Heart right ventricle (tissue), 16 donors: Measurements from ENCODE around the gene SUMO3. TPM values are rescaled to one million over a fixed set of nuclear protein-coding genes. Genes with fewer than 3 reads are reported as not detected.

Source experiments
- ATAC-seq, 8 donors: fragments of 200-7000 bp; cut with Tn5 transposase; one replicate each; pipeline ENCODE4 v1.9.1; 2020; ENCODE audit warnings: mild to moderate bottlenecking in 8 of 8, moderate library complexity in 8 of 8, moderate number of reproducible peaks in 1 of 8
- DNase-seq, 2 donors: peaks; one replicate each; pipeline ENCODE4 v3.0.0-alpha.2; 2020
- H3K27ac ChIP-seq, 10 donors: fragments of 200-600 bp; sonication (generic) in 2 of 10; one replicate each; pipeline versions ENCODE4 v1.5.0 to v1.8.0; 2020 to 2022; ENCODE audit warnings: mild to moderate bottlenecking in 3 of 10
- H3K27me3 ChIP-seq, 7 donors: fragments of 200-600 bp; one replicate each; pipeline ENCODE4 v1.8.0; 2021 to 2022; ENCODE audit warnings: mild to moderate bottlenecking in 2 of 7
- H3K36me3 ChIP-seq, 9 donors: fragments of 200-600 bp; sonication (generic) in 1 of 9; one replicate each; pipeline versions ENCODE4 v1.5.0 to v1.8.0; 2020 to 2022; ENCODE audit warnings: mild to moderate bottlenecking in 2 of 9
- H3K4me1 ChIP-seq, 9 donors: fragments of 200-600 bp; sonication (generic) in 1 of 9; one replicate each; pipeline versions ENCODE4 v1.5.0 to v1.8.0; 2020 to 2022; ENCODE audit warnings: mild to moderate bottlenecking in 4 of 9
- H3K4me3 ChIP-seq, 10 donors: fragments of 200-600 bp; sonication (generic) in 2 of 10; one replicate each; pipeline versions ENCODE4 v1.5.0 to v1.8.0; 2020 to 2022; ENCODE audit warnings: mild to moderate bottlenecking in 7 of 10, moderate library complexity in 2 of 10
- H3K9me3 ChIP-seq, 11 donors: fragments of 200-600 bp in 10 of 11; sonication (generic) in 2 of 11; one replicate each; pipeline versions ENCODE4 v1.5.0 to v1.8.0; 2013 to 2022; ENCODE audit warnings: mild to moderate bottlenecking in 2 of 11, control low read depth in 1 of 11, moderate library complexity in 1 of 11
- CTCF ChIP-seq, 9 donors: fragments of 200-600 bp; sonication (generic) in 2 of 9; IDR thresholded peaks; one replicate each; pipeline versions ENCODE4 v1.5.0 to v1.8.0; 2021 to 2022; ENCODE audit warnings: antibody characterized with exemption in 9 of 9, mild to moderate bottlenecking in 5 of 9, moderate library complexity in 1 of 9
- WGBS, 2 donors: extraction: QIAGEN DNeasy Blood & Tissue Kit; methylation state at CpG; one replicate each; pipeline ENCODE4 v1.1.7; 2013; ENCODE audit warnings: inconsistent platforms in 1 of 2; 5-methylcytosine and 5-hydroxymethylcytosine counted together
- intact Hi-C, 10 donors: fragments of 100-400 bp; cut with DNase I; formaldehyde crosslinking; loops; one replicate each; pipeline versions ENCODE4 v1.11.1 to v1.14.2; 2022
- polyA plus RNA-seq, 2 donors: library from polyadenylated mRNA; stranded (reverse); fragments of 200-250 nt; gene quantifications; one replicate each; pipeline ENCODE4 v1.2.3, GENCODE V29; 2013
- total RNA-seq, 10 donors: library from RNA; stranded (reverse); fragmentation: NEBNext Ultra II Directional in 3 of 10; extraction: Animal tissue kit (Norgen Biotek cat#: 25700) in 3 of 10; gene quantifications; one replicate each; pipeline versions ENCODE4 v1.2.1 to v1.2.4, GENCODE V29; 2021 to 2023
- donor health status: Arrhythmogenic right ventricular cardiomyopathy.
- donor health status: ischemic (EF 13 %, LVEDD 7.1; RV severe dilation, severe dysfunction).
- donor health status: healthy with polysubstance abuse.
- donor health status: DM: no; HTN: yes; CAD: no.
- donor health status: DM: no; HTN: no; CAD: no.
- donor health status: ischemic (EF 25% LVEDD 6.9; RV normal size, moderate dysfunction).
- donor health status: ischemic (EF 25% LVEDD 5.7; RV mildly dilated, moderate dysfunction).
- donor health status: healthy.
- donor health status: DM: yes; HTN: yes; CAD: no.
- donor health status: Ischemic cardiomyopathy.
- donor health status: ischemic (EF 35%, LVEDD 5.7; RV mildly dilated, moderate dysfunction).
- donor health status: nonischemic (EF 11% LVEDD 7.7; RV severe dilation, severe dysfunction).
- donor health status: DM: yes; HTN: yes; CAD: no.
- donor health status: PGD.
- donor health status: ischemic (EF 29% LVEDD 5.4; RV normal size, mild dysfunction).
- donor health status: nonischemic (EF 23%, LVEDD 6.1; RV moderate dilation, normal function).

Gene SUMO3
- total and polyA plus RNA-seq, 12 donors: 14.9 to 80.9 (median 70.5) TPM

- Histone ChIP-seq H3K27ac (no peak overlapping the region), H3K4me1 (peaks cover 15 to 33% (median 25%) of the 10 kb centered on the region in 9 donors), H3K27me3 (no peaks in the 10 kb centered on the region), H3K4me3 (no peak overlapping the region), H3K9me3 (no peaks in the 10 kb centered on the region), H3K36me3 (peaks cover 0 to 2% (median 0%) of the 10 kb centered on the region in 9 donors)
- DNase-seq (no peak), ATAC-seq (no peak)
- TF ChIP-seq CTCF (IDR thresholded peaks at IDR 0.05): no peak
- intact Hi-C loops: no loop called here
- 79 to 86% methylated on average over 23 of the region's 23 CpGs for WGBS, 2 donors
Measured at GRCh38 chr21:44842721-44843445, 25.0 kb upstream of the SUMO3 start.

- Histone ChIP-seq H3K4me1 (peaks cover 15 to 27% (median 19%) of the 10 kb centered on the region in 9 donors), H3K27me3 (no peaks in the 10 kb centered on the region), H3K9me3 (no peaks in the 10 kb centered on the region), H3K36me3 (no peaks in the 10 kb centered on the region), H3K27ac (no peak overlapping the region), H3K4me3 (no peak overlapping the region)
- 83 to 88% methylated on average over 10 of the region's 10 CpGs for WGBS, 2 donors
- TF ChIP-seq CTCF (IDR thresholded peaks at IDR 0.05): no peak
- DNase-seq: no peak
- intact Hi-C loops: no loop called here
- no peak for ATAC-seq
Measured at GRCh38 chr21:44842087-44842486, 24.2 kb upstream of the SUMO3 start.

GRCh38 chr21:44840771-44841170 lies 22.9 kb upstream of the SUMO3 start:
- ATAC-seq: no peak
- no peak for TF ChIP-seq CTCF (IDR thresholded peaks at IDR 0.05)
- no peaks in the 10 kb centered on the region for H3K27me3 ChIP-seq
- 79 to 86% methylated on average over 11 of the region's 11 CpGs for WGBS, 2 donors
- no peaks in the 10 kb centered on the region for H3K36me3 ChIP-seq
- peaks cover 3 to 22% (median 10%) of the 10 kb centered on the region in 9 donors for H3K4me1 ChIP-seq
- H3K9me3 ChIP-seq: no peaks in the 10 kb centered on the region
- no peak overlapping the region for H3K27ac ChIP-seq
- no peak for DNase-seq
- intact Hi-C loops: no loop called here
- no peak overlapping the region for H3K4me3 ChIP-seq

GRCh38 chr21:44838951-44839350 lies 21.1 kb upstream of the SUMO3 start:
- DNase-seq (no peak), ATAC-seq (no peak)
- Histone ChIP-seq H3K27me3 (no peaks in the 10 kb centered on the region), H3K4me3 (no peak overlapping the region), H3K9me3 (no peaks in the 10 kb centered on the region), H3K27ac (no peak overlapping the region), H3K36me3 (no peaks in the 10 kb centered on the region), H3K4me1 (peaks cover 0 to 10% (median 5%) of the 10 kb centered on the region in 9 donors)
- no peak for TF ChIP-seq CTCF (IDR thresholded peaks at IDR 0.05)
- intact Hi-C loops: no loop called here
- WGBS, 2 donors: 90 to 92% methylated on average over 9 of the region's 9 CpGs
